ENCODE results near the gene GPI.
"Not testable (repeated sequence)": the region's sequence is repeated elsewhere in the genome, so short reads cannot be mapped to it uniquely, and the experiment has no call there.

Gene GPI

DNA sequence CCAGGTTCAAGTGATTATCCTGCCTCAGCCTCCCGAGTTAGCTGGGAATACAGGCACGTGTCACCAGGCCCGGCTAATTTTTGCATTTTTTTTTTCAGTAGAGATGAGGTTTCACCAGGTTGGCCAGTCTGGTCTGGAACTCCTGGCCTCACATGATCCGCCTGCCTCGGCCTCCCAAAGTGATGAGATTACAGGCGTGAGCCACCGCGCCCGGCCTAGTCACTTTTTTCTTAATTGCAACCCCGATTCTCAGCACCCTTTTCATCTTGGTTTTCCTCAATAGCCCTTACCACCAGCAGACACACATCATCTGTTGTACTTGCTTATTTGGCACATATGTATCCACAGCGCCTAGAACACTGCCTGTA lies 550 bp upstream of the GPI start:
- TF ChIP-seq, protein P1, sequence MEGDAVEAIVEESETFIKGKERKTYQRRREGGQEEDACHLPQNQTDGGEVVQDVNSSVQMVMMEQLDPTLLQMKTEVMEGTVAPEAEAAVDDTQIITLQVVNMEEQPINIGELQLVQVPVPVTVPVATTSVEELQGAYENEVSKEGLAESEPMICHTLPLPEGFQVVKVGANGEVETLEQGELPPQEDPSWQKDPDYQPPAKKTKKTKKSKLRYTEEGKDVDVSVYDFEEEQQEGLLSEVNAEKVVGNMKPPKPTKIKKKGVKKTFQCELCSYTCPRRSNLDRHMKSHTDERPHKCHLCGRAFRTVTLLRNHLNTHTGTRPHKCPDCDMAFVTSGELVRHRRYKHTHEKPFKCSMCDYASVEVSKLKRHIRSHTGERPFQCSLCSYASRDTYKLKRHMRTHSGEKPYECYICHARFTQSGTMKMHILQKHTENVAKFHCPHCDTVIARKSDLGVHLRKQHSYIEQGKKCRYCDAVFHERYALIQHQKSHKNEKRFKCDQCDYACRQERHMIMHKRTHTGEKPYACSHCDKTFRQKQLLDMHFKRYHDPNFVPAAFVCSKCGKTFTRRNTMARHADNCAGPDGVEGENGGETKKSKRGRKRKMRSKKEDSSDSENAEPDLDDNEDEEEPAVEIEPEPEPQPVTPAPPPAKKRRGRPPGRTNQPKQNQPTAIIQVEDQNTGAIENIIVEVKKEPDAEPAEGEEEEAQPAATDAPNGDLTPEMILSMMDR (IDR thresholded peaks at IDR 0.05; ENCODE audit: low read depth, low read length), result no peak
- H3K4me3 ChIP-seq (replicated peaks in 1 of 2; ENCODE audit: low read depth in 2 of 2, low read length in 2 of 2), result peak overlapping the region; percentile 82 to 85
- no peak for DNase-seq (ENCODE audit: low read depth in 2 of 2)

DNA sequence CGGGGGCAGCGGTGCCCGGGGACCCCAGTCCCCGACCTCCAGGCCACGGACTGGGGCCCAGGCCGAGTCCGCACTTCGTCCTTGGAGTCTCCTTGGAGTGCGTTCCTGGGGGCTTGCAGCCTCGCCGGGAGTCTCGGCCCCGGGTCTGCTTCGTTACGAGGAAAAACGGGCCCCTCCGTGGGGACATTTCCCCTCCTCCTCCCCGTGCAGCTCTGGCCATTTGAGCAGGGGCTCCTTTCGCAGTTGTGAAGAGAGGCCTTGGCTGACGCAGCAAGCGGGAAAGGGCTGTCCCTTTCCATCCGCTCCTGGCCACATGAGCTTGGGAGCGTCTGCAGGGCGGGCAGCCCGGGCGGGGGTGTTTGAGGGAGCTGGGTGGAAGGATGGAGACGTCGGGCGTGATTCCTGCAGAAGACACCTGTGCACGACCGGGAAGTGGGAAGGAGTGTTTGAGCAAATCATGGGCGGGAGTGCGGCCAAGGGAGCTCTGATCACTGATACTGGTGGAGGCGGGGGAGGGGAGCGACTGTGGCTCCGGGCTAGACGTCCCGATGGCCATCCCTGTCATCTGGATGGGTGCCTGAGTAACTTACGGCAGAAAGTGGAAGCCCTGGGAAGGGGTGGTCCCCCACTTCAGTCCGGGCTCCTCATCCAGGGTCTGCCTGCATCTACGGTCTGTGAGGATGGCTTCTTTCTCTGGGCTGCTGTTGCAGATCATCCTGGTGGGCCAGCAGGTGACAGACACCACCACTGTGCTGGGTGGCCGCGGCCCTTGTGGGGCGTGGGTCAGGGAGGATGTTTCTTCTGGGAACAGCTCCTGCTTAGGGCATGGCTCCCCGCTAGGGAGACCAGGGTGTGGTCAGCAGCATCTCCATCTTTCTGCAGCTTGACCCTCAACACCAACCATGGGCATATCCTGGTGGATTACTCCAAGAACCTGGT lies 736 bp downstream of the GPI start:
- peak; percentile 47 to 48 for DNase-seq (ENCODE audit: low read depth in 2 of 2)
- peak overlapping the region; percentile 82 to 85 for H3K4me3 ChIP-seq (replicated peaks in 1 of 2; ENCODE audit: low read depth in 2 of 2, low read length in 2 of 2)
- TF ChIP-seq, protein P1 (IDR thresholded peaks at IDR 0.05; ENCODE audit: low read depth, low read length), result no peak

DNA sequence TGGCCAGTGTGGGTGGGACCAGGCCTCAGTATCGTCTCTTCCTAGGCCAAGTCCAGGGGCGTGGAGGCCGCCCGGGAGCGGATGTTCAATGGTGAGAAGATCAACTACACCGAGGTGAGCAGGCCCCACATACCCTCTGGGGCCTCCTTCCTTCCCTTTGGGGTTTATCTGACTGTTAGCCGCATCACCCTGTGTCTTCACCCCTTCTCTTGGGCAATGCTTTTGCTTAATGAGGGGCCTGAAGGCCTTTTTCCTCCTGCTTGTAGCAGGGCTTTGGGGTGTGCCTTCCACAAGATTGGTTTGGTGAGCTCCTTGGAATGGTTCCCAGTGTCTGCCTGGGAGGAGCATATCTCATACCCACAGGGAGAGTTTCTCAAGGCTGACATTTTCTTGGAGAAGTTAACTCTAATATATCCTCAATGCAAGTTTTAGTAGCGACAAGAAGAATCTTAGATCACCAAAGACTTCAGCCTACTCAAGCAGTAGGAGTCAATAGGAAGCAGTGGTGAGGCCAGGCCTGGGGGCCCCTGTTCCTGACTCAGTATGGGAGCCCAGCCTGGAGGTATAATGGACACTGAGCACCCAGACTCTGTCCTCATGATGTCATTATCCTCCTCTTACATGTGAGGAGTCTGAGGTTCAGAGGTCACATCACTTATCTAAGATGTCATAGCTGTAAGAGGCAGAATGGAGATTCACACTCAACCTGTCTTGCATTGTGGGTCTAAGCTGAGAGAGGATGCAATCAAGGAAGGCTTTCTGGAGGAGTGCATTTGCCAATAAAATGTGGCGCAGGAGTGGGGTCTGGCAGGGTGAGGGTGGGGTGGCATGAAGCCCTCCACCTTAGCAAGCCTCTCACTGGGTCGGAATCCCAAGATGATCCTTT lies 2.0 kb downstream of the GPI start:
- peak overlapping the region; percentile 82 to 85 for H3K4me3 ChIP-seq (replicated peaks in 1 of 2; ENCODE audit: low read depth in 2 of 2, low read length in 2 of 2)
- TF ChIP-seq, protein P1 (IDR thresholded peaks at IDR 0.05; ENCODE audit: low read depth, low read length), result no peak
- peak; percentile 71 to 92 for DNase-seq (ENCODE audit: low read depth in 2 of 2)

DNA sequence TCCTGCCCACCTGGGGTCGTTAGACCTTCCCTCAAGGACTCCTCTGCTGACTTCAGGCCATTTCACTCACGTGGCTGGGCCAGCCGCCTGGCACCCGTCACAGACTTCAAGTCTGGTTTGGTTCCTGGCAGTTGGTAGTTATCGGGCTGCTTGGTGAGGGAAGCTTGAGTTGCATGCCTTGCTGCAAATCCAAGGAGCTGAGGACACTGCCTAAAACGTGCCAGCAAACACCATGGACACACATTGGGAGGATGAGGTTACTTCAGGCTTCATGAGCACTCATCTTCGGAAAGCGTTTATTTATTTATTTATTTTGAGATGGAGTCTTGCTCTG lies 2.6 kb downstream of the GPI start:
- TF ChIP-seq, protein P1 (IDR thresholded peaks at IDR 0.05; ENCODE audit: low read depth, low read length), result no peak
- H3K4me3 ChIP-seq (replicated peaks in 1 of 2; ENCODE audit: low read depth in 2 of 2, low read length in 2 of 2), result no peak overlapping the region
- no peak for DNase-seq (ENCODE audit: low read depth in 2 of 2)

DNA sequence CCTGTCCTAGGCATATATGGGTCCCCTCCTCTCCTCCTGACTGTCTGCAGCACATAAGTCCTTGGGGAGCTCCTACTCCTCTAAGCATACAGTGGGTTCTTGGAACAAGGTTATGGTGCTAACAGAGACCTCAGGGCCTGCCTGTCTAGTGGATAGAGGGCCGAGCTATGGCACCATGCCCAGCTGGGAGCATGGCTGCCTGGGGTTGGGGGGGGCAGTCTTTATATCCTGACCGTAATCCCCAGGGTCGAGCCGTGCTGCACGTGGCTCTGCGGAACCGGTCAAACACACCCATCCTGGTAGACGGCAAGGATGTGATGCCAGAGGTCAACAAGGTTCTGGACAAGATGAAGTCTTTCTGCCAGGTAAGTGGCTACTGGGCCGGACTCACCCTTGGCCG lies 3.3 kb downstream of the GPI start:
- no peak for DNase-seq (ENCODE audit: low read depth in 2 of 2)
- TF ChIP-seq, protein P1 (IDR thresholded peaks at IDR 0.05; ENCODE audit: low read depth, low read length), result no peak
- no peak overlapping the region for H3K4me3 ChIP-seq (replicated peaks in 1 of 2; ENCODE audit: low read depth in 2 of 2, low read length in 2 of 2)

DNA sequence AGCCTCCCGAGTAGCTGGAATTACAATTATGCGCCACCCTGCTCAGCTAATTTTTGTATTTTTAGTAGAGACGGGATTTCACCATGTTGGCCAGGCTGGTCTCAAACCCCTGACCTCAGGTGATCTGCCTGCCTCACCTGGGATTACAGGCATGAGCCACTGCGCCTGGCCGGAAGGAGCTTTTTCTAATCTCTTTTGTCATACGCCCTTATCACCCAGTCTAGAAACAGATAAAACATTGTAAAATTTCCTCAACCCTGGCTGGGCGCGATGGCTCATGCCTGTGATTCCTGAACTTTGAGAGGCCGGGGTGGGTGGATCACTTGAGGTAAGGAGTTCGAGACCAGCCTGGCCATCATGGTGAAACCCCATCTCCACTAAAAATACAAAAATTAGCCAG lies 4.2 kb downstream of the GPI start:
- not testable (repeated sequence) for DNase-seq (ENCODE audit: low read depth in 2 of 2); H3K4me3 ChIP-seq (replicated peaks in 1 of 2; ENCODE audit: low read depth in 2 of 2, low read length in 2 of 2)

DNA sequence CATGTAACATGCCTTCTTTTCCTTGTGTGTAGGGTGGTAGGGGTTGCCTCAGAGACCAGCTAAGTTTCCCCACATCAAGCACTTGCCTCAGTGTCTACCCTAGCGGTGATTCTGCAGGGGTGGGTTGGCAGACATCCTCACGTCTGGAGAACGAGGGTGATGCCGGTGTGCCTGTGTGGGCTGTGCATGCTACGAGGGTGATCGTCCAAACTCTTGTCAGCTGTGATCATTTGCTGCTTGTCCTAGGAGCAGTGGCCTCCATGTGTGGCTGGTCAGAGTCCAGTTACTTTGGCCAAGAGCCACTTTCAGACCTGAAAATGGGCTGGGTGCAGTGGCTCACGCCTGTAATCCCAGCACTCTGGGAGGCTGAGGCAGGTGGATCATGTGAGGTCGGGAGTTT lies 5.1 kb downstream of the GPI start:
- no peak overlapping the region for H3K4me3 ChIP-seq (replicated peaks in 1 of 2; ENCODE audit: low read depth in 2 of 2, low read length in 2 of 2)
- TF ChIP-seq, protein P1 (IDR thresholded peaks at IDR 0.05; ENCODE audit: low read depth, low read length), result no peak
- DNase-seq (ENCODE audit: low read depth in 2 of 2), result no peak

Measured in cardiac fibroblast (primary cell).